NCI-H345 treated with DMSO at 0.1 percent for 48 hours (cell line): Measurements from ENCODE around the gene RPL13.

Experiments used
- DNase-seq: peaks from one replicate; lab custom pipeline; 2025; ENCODE audit not compliant: unreplicated experiment; lab: John Stamatoyannopoulos, UW

RPL13 gene

DNA sequence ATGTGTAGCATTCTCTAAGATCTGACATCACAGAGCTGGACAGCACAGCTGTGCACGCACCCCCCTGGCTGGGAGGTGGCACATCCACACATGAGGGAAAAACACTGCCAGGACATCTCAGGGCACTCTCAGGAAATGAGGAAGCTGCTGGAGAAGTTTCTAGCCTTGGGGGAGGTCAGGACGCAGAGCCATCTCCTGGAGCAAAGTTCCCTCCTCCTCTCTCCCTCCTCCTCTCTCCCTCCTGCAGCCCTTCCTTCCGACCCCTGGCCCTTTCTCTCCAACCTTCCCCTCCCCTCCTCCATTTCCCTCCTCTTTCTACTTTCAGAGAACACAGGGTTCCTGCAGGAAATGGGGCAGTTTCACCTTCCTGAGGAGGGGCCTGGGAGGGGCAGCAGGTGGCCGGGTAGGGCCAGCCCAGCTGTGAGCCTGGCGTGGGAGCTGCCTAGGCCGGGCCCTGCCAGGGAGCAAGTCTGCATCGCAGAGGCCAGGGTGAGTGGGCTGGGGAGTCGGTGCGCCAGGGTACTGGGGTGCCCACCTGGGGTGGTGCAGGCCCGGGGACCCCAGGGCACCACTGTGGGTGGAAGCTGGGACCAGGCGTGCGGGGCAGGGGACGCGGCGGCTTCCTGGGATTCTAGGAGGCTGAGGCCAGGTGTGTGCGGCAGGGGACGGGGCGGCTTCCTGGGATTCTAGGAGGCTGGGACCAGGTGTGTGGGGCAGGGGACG lies 52.9 kb downstream of the RPL13 start, which contains the start of gene DPEP1:
TSS of gene DPEP1 (plus strand) at position 412 of the 723 bp plus-strand sequence. CDS start 16,769 bp downstream, outside the sequence.
- no peak for DNase-seq

DNA sequence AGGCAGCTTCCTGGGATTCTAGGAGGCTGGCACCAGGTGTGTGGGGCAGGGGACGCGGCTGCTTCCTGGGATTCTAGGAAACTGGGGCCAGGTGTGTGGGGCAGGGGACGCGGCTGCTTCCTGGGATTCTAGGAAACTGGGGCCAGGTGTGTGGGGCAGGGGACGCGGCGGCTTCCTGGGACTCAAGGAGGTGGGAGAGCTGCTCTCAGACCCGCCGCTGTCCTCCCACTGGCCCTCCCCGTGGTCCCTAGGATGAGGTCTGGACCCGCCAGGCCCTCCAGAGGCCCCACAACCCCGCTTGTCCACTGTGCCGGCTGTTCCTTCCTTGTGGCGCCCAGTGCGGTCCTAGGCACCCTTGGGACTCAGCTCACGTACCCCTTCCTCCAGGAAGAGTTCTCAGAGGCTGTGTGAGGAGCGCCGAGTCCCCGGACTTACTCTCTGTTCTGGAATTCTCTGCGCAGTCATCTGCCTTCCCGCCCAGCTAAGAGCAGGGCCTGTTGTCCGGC lies 53.5 kb downstream of the RPL13 start:
- DNase-seq, result no peak
